Dedifferentiated amniotic fluid mesenchymal stem cell (primary cell): ENCODE data around the gene MINDY3.

Source experiments
- DNase-seq: peaks from one replicate; pipeline ENCODE4 v3.0.0-alpha.2; 2016; ENCODE audit errors: extremely low spot score

Gene MINDY3

DNA sequence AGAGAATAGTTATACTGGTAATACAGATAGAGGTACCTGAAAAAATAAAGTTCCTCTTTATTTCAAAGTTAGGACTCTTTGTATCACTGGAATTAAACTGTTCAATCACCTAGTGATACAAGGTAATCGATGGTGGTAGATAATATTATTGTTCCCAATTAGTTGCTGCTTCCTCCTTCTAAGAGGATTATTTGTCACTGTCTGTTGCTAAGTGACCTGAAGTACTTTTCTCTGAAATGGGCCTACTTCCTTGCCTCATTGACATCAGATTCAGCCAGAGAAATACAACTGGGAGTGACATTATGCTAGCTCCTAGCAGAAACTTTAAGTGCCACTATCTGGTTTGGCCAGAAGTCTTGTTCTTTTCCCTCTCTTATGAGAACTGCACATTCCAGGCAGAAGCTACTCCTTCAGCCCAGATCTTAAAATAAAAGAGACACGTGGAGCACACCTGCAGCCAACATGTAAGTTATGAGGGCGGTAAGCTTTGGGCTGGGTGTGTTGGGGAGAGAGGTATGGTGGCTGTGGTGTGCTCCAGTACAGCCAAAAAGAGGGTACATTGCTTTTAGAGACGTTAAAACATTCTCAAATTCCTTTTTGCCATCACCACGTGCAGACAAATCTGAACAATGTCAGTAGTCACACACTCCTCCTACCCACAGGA is 54.8 kb downstream of the MINDY3 start:
- no peak for DNase-seq

DNA sequence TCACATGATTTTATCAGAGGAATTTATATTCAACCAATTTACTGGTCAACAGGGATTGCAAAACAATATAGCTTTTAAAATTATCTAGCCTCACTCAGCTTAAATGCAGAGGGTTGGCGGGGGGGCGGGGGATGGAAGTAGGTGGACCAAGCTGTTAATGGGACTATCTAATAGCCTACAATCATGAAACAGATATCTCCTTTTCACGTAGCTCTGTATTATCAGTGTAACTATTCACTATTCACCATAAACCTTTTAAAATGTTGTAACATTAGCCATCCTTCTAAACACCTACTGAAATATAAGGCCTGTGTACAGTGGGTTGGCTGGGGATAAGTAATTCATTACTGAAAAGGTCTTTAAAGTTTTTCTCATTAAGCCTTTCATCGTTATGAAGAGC is 56.2 kb downstream of the MINDY3 start:
- no peak for DNase-seq

DNA sequence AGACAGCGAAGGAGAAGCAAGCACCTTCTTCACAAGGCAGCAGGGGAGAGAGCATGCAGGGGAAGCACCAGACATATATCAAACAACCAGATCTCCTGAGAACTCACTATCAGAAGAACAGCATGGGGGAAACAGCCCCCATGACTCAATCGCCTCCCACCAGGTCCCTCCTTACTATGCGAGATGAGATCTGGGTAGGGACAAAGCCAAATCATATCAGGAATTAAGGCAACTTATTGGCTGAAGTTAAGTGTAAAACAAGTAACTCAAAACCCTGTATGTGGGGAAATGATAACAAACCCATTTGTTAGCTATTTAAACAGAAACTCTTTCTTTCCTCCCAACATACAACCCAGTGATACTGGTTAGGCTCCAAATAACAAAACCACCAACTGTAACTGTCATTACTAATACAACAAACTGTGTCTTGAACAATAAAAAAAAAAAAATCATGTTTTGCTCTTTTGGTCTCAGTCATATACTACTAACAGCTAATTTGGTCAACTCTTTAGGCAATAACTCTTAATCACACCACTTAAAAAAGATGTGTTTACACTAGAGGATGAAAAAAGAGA is 57.8 kb downstream of the MINDY3 start:
- no peak for DNase-seq

DNA sequence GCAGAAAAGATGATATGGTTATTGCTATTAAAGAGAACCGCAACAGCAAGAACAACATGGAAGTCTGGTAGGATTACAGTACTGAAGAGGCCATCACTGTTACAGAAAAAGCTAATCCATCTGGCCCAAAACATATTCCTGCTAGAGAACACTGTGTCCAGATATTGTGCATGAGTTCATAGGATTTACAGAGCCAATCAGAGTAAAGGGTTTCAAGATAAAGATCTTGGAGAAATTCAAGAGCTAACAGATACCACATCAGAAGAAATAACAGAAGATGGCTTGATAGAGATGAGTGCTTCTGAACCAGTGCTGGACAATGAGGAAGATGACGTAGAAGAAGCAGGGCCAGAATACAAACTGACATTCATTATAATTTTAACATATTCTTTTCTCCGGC is 58.7 kb downstream of the MINDY3 start:
- no peak for DNase-seq

DNA sequence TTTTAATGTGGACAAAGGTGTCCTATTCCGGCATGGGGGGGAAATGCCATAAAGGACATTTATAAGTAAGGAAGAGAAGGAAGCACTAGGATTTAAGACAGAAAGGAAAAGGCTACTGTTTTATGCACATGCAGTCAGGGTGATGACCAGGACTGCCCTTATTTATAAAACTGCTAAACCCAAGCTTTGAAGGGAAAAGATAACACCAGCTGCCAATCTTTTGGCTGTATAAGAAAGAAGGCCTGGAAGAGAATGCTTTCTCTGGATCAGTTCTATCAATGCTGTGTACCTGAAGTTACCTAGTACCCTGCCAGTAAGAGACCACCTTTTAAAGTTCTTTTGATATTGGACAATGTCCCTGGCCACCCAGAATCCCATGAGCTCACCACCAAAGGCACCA is 59.2 kb downstream of the MINDY3 start:
- no peak for DNase-seq

DNA sequence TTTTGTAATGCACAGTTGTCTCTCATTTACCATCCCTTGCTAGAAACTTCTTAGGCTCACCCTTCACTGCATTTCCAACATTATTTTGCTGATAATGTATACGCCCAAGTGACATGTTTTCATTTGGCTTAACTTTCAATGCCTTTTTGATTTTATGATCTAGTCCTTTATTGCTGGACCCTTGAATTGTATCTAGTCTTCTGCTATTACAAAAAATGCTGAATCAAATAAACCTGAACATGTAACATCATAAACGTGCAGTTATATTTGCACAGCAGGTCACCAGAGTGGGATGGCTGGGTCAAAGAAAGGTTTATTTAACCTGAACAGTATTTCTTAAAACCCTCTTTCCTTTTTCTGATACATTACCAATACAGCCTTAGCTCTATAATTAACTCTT is 63.0 kb downstream of the MINDY3 start:
- DNase-seq = no peak

DNA sequence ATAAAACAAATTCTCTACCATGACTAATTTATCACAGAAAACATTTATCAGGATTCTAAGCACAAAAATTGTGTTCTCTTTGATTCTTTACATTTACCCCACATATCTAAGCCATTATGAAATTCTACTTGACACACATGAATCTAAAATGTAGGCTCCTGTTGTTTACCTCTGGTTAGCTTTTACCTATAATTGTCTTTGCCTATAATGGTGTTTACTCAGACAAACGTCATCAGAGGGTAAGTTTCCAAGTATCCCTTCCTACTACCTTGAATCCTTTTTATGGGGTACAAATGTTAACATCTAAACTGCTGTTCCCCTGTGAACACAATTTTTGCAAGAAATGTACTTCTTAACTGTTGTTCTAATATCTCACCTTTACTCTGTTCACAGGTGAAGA is 63.5 kb downstream of the MINDY3 start:
- no peak for DNase-seq

DNA sequence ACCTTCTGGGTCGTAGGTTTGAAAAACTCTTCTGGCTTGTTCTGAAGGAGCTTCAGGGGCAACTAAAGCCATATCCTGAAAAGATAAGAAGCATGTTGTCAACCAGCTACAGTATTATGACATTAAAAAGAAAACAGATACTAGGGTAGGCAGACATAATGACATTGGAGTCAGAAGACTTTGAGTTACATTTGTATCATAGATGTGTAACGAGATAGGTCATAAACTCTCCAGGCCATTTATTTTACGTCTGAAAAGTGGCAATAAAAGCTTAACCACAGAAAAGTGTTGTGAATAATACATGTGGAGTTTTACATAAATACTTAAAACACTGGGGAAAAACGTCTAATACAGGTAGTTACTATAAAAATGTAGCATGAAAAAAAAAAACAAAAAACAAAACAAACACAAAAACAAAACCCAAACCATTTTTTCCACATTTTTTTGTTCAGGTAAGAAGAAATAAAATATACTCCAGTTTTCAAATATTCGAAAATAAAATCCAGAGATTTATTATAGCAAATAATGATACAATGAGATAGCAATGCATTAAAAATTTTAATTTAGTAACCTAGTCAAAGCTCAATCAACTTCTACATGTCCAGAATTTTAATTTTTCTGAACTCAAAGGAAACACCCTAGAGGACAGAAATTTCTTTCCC is 64.1 kb downstream of the MINDY3 start:
- no peak for DNase-seq

DNA sequence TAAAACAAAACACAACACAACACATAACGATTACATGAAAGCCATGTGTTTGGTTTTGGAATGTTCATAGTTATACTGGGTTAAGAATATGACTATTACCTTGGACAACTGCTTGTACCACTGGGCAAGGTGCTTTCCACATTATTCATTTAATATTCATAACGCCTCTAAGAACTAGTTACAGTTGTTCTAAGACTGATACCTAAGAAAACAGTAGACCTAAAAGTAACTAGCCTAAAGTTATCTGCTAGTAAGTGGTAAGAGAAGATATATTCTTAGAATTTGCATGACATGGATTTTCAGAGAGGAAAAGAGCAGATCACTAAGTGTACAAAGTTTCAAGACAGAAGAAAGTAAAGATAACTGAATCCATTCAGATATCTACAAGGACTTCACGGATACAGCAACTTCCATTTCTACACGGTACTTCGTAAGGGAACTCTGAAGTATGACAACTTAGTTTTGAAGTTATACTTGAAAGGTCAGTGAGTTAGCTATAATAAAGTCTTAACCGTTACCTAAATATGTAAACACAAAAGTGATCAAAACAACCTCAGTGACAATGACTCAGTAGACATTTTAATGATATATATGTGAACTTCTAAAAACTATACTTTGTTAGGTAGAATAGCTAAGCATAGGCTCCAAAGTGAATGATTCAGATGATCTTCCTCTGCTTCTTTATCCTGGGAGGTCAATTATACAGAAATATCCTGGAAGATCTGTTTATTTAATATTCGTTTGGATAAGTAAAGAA is 65.1 kb downstream of the MINDY3 start:
- no peak for DNase-seq

DNA sequence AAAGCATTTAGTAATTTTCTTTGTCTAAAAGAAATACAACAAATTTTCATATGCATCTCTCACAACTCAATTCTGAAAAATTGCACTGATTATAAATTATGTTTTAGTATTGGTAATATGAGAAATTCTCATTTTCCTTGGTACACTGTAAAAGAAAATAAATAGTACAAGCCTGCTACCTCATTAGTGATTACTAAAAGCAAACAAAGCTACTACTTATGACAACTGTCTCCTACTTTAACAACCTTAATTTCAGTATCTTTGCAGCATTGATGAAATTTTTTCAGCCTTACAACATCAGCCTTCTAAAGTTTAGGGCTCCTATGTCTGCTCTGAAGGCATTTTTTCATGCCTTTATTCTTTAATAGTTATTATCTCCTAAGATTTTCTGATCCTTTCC is 65.7 kb downstream of the MINDY3 start:
- DNase-seq = no peak

DNA sequence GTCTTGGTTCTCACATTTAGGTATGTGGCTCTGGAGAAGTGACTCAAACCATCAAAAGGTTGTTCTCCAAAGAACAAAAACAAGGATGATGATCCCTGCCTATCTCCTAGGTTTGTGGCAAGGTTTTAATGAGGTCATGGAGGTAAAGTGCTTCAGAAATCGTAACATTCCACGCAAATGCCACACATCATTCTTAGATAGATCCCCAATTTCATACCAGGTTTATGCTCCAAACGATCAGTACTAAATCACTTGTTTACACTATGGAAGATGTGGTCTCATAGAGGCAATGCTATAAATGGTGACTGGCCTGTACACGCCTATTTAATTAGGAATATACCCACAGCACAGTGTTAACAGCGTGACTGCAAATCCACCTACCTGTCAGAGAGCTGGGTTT is 66.6 kb downstream of the MINDY3 start:
- DNase-seq = no peak

DNA sequence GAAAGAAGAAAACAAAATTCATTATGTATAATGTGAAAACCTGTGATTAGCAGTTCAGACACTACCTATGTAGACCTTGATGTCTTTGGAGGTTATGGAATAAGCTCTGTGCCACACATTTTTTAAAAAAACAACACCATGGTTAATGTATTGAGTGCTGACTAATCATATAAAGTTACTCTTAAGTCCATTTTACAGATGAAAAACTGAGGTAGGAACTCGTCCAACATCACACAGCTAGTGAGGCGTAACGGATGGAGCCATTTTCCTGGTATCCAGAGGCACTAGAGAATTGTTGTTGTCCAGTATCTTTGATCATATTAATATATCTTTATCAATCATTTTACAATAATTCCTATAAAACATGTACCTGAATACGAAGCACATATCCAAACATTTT is 67.5 kb downstream of the MINDY3 start:
- no peak for DNase-seq

DNA sequence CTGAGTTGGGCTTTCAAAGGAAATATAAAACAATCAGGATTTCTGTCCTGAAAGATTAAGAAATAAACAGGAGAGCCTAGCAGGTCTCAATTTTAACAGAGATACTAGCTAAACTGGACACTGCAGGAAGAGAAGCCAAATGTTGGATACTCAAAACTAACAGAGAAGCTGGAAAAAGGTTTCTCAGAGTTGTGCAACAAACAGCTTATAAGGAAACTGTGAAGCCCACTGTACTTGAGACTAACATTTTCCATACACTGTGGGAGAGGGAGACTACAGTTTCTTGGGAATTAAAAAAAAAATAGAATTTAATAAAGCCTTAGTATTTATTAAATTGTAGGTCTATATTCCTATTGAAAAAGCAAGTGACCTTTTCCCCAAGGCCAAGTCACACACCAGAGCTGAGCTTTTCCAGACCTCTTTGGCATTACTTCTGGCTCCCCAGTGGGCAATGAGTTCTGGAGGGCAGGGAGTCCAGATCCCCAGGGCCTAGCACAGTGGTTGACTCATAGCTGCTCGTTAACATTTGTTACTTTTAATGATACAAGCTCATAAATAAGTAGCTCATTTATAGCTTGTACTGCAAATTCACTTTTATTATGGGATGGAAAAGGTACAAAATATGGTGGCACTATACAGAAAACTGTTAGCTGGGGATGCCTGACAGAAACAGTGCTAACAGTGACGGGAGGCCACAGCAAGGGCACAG is 68.3 kb downstream of the MINDY3 start:
- peak; percentile 32 for DNase-seq

DNA sequence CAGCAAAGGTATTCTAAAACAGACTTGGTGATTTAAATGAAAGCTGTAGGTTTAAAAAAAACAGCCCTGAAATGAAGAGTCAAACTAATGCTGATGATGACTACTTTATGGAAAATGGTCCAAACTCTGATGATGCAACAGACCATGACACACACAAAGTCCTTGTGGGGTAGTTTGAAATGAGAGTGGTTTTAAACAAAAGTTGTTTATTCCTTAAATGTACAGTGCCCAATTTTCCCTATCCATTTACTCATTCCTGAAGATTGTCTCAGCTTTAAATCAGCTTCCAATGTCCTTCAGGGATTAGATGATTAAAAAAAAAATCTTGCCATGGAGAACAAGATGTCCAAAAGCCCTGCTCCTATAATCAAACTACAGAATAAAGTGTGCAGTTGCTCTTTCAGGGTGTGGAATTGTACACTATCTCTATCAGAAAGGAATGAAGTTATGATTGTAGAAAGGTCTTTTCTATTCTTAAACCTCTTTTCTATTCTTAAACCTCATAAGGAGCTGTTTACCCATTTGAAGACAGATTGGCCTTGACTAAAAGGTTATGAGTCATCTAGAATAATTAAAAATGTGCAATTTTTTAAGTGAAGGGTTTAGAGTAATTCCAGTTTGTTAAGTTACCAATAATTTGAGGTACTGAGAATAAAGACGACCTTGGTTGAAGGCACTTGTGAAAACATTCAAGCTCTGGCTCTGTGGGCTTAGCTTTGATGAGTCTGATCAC is 70.3 kb downstream of the MINDY3 start:
- peak; percentile 73 for DNase-seq

DNA sequence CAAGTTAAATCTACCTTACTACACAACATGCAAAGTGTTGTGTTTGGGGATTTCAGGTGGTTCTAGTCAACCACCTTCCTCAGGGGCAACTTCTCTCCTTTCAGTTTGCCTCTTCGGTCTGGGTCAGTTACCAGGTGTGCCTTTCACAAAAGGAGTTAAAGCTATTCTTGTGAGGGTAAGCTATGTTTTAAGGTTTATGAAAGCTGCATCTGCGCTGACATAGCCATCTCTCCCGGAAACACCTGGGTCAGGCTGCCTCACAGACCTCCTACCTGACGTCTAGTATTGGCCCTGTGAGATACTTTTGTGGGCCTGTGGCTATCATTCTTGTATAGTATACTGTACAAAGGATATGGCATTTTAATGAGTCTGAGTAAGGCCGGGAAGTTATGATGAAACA is 72.9 kb downstream of the MINDY3 start:
- no peak for DNase-seq

DNA sequence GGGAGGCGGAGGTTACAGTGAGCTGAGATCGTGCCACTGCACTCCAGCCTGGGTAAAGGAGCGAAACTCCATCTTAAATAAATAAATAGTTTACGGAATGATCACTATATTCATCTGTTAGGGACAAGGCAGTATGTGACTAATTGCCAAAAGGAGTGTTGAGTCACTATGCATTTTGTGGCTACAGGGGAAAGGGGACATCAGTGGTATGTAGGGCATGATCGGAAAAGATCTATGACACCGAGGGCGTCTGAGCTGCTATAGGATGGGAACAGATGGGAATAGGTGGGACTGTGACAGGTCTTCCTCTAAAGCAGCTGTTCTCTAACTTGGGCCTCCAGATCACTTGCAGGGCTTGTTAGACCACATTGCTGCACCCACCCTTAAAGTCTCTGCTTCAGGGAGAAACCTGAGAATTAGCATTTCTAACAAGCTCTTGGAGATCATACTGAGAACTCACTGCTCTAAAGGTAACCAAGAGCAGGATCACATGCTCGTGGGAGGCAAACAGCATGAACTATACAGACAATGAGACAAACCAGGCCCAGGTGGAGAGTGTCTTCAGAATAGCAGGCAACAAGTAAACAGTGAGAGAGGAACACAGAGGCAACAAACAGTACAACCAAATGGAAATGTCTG is 75.5 kb downstream of the MINDY3 start:
- DNase-seq = no peak

DNA sequence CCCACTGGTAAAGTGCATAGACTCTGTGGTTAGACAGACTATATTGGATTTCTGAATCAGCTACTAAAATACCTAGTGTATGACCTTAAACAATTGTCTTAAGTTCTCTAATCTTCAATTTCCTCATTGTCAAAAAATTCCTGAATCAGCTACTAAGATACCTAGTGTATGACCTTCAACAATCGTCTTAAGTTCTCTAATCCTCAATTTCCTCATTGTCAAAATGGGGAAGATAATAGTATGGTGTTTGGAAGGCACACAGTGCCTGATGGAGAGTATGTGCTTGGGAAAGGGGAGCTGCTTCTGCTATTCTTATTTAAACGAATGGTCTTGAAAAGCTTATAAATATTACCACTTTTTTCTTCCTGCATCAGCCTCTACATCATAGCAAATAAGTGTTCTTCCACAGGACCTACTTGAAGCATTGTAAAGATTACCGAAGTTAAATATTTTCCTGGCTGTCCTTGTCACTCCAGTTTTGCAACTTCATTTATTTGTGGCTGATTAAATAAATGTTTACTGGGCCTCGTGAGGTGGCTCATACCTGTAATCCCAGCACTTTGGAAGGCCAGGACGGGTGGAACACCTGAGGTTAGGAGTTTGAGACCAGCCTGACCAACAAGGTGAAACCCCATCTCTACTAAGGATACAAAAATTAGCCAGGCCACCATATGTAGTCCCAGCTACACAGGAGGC is 76.2 kb downstream of the MINDY3 start:
- no peak for DNase-seq

DNA sequence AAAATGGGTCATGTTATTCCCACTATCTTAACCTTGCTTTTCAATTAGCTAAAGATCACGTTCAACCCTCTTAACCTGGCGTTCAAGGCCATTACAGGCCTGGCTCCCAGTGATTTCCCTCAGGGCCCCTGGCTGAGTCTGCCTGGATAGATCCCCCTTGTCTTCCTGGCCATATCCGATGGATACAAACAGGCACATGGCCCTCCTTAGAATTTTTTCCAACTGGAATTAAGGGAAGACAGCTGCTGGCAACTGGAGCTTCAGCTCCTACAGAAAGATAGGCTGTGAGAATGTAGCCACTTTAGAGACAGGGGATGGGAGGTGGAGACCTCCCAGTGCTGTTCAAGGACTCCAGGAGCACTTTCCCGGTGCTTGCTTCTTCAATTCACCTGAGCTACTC is 77.5 kb downstream of the MINDY3 start:
- no peak for DNase-seq

DNA sequence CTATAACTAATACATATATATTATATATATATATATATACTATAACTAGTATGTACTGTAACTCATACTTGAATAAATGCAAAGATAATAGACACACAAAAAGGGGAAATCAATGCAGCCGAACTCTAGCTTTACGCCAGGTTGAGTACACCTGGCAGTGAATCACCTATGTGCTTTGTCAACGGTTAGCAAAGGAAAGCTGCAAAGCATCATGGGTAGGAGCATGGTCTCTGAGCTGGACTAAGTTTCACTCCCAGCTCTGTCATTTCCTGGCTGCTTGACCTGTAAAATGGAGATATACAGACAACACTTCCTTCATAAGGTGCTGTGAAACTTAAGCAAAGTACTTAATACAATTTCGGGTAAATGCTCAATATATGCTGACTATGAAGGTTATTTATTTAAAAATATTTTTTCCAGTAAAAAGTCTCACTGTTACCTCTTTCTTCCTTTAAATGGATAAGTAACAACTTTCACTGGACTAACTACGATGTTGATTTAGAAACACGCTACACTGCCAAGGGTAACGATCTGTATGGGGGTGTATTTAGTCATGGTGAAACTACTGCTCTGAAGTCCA is 78.8 kb downstream of the MINDY3 start:
- DNase-seq = no peak
